PC-9 (cell line): ENCODE measurements around the gene NAA40. TPM values are rescaled to one million over a fixed set of nuclear protein-coding genes. Genes with fewer than 3 reads are reported as not detected.

Source experiments
- BruUV-seq: library from RNA; stranded (reverse); fragments of 400-500 nt; replicated peaks from 2 replicates; lab custom pipeline; 2021; lab: Mats Ljungman, UMichigan
- CTCF ChIA-PET: fragments of 300-600 bp; sonication (Branson Sonifier 250); formaldehyde crosslinking; loops from one replicate; lab custom pipeline; 2022; ENCODE audit warnings: antibody characterized with exemption; lab: Charles Lee
- POLR2A ChIA-PET: fragments of 300-600 bp; sonication (Branson Sonifier 250); formaldehyde crosslinking; loops from one replicate; lab custom pipeline; 2022; ENCODE audit warnings: antibody characterized with exemption; ENCODE audit not compliant: unreplicated experiment; lab: Charles Lee
- DNase-seq, 2 experiments: peaks; one replicate each; pipeline versions ENCODE4 v3.0.0 to v3.0.0-alpha.2; 2015 to 2022; ENCODE audit warnings: mixed read lengths in 1 of 2
- H2AFZ ChIP-seq: fragments of 200-600 bp; sonication (generic); 2 replicates; pipeline ENCODE4 v1.8.1; 2017; ENCODE audit warnings: antibody characterized with exemption
- H3F3A ChIP-seq: fragments of 200-600 bp; sonication (generic); 2 replicates; pipeline ENCODE4 v1.8.1; 2017; ENCODE audit warnings: antibody characterized with exemption, mild to moderate bottlenecking, low read depth; ENCODE audit not compliant: insufficient read depth
- H3K27ac ChIP-seq: fragments of 200-600 bp; sonication (generic); 2 replicates; pipeline ENCODE4 v1.6.1; 2016; ENCODE audit warnings: mixed run types
- H3K27me3 ChIP-seq: fragments of 200-600 bp; sonication (generic); 2 replicates; pipeline ENCODE4 v1.6.1; 2016; ENCODE audit warnings: low read depth, mixed run types; ENCODE audit not compliant: insufficient read depth
- H3K36me3 ChIP-seq: fragments of 200-600 bp; sonication (generic); 2 replicates; pipeline ENCODE4 v1.6.1; 2016; ENCODE audit warnings: low read depth, mixed run types
- H3K4me1 ChIP-seq: fragments of 200-600 bp; sonication (generic); replicated peaks from 2 replicates; pipeline ENCODE4 v1.6.1; 2016; ENCODE audit warnings: mixed run types; ENCODE audit not compliant: insufficient read depth
- H3K4me2 ChIP-seq: fragments of 200-600 bp; sonication (generic); 2 replicates; pipeline ENCODE4 v1.6.1; 2017; ENCODE audit warnings: mixed run types
- H3K4me3 ChIP-seq: fragments of 200-600 bp; sonication (generic); 2 replicates; pipeline ENCODE4 v1.6.1; 2016; ENCODE audit warnings: mixed run types
- H3K79me2 ChIP-seq: fragments of 200-600 bp; sonication (generic); 2 replicates; pipeline ENCODE4 v1.6.1; 2017; ENCODE audit warnings: low read depth, mixed run types
- H3K9me2 ChIP-seq: fragments of 200-600 bp; sonication (generic); 2 replicates; pipeline ENCODE4 v1.8.1; 2017; ENCODE audit warnings: mild to moderate bottlenecking; ENCODE audit not compliant: insufficient read depth
- H3K9me3 ChIP-seq: fragments of 200-600 bp; sonication (generic); 2 replicates; pipeline ENCODE4 v1.8.1; 2016; ENCODE audit warnings: low read depth; ENCODE audit not compliant: insufficient read depth
- H4K20me1 ChIP-seq: fragments of 200-600 bp; sonication (generic); 2 replicates; pipeline ENCODE4 v1.8.1; 2017; ENCODE audit not compliant: insufficient read depth
- EZH2 ChIP-seq: fragments of 200-600 bp; sonication (generic); IDR thresholded peaks from 2 replicates; pipeline ENCODE4 v1.8.0; 2017; ENCODE audit warnings: antibody characterized with exemption, low read depth
- intact Hi-C: fragments of 100-400 bp; cut with micrococcal nuclease; formaldehyde crosslinking; loops from one replicate; pipeline ENCODE4 v1.10.0; 2022; ENCODE audit not compliant: unreplicated experiment
- total RNA-seq: library from RNA; stranded (reverse); gene quantifications from 2 replicates; pipeline ENCODE4 v1.2.3, GENCODE V29; 2021
- TF ChIP-seq, protein P1 (sequence below): fragments of 200-600 bp; sonication (generic); conservative IDR thresholded peaks from 2 replicates; pipeline ENCODE4 v1.6.1; 2017; ENCODE audit warnings: mixed run types, antibody characterized with exemption, mild to moderate bottlenecking, moderate library complexity

NAA40 gene
- total RNA-seq, 1 experiment from 2014 or later, result 47.4 TPM

DNA sequence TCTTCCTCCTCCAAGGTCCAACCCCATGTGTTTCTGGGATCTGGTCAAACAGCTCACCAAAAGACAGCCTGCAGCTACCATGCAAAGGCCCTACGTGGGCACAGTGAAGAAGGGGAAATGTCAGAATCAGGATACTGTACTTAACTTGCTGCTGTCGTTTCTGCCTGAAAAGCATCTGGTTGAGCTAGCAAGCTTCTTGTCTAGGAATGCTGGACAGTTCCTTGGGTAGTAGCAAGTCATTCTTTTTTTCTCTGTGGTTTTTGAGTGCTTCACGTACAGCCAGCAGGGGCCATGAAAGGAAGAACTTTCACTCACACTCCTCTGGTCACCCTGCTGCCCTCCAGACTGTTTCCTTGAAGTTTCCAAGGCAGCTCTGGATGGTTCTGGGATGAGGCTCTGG, 46.6 kb upstream of the NAA40 start:
- Histone ChIP-seq H3K4me3 (no peak overlapping the region), H4K20me1 (peaks cover 63% of the 10 kb centered on the region), H3K27me3 (no peaks in the 10 kb centered on the region), H3K79me2 (peaks cover 86% of the 10 kb centered on the region), H3K9me3 (no peaks in the 10 kb centered on the region), H3K36me3 (peaks cover 28% of the 10 kb centered on the region), H3K4me2 (no peak overlapping the region), H2AFZ (no peak overlapping the region), H3K27ac (no peak overlapping the region), H3F3A (peaks cover 35% of the 10 kb centered on the region), H3K9me2 (no peaks in the 10 kb centered on the region), H3K4me1 (peaks cover 30% of the 10 kb centered on the region)
- DNase-seq, result no peak
- POLR2A ChIA-PET, result no interaction called here
- intact Hi-C loops, result no loop called here
- CTCF ChIA-PET, result interaction anchor here (0.9 kb wide), 1 partner anchor 9 kb away, joined by 4 read pairs; no protein-coding TSS in a partner anchor
- TF ChIP-seq, protein P1, sequence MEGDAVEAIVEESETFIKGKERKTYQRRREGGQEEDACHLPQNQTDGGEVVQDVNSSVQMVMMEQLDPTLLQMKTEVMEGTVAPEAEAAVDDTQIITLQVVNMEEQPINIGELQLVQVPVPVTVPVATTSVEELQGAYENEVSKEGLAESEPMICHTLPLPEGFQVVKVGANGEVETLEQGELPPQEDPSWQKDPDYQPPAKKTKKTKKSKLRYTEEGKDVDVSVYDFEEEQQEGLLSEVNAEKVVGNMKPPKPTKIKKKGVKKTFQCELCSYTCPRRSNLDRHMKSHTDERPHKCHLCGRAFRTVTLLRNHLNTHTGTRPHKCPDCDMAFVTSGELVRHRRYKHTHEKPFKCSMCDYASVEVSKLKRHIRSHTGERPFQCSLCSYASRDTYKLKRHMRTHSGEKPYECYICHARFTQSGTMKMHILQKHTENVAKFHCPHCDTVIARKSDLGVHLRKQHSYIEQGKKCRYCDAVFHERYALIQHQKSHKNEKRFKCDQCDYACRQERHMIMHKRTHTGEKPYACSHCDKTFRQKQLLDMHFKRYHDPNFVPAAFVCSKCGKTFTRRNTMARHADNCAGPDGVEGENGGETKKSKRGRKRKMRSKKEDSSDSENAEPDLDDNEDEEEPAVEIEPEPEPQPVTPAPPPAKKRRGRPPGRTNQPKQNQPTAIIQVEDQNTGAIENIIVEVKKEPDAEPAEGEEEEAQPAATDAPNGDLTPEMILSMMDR, result no peak
- TF ChIP-seq EZH2, result no peak
- no TSS peak for BruUV-seq

DNA sequence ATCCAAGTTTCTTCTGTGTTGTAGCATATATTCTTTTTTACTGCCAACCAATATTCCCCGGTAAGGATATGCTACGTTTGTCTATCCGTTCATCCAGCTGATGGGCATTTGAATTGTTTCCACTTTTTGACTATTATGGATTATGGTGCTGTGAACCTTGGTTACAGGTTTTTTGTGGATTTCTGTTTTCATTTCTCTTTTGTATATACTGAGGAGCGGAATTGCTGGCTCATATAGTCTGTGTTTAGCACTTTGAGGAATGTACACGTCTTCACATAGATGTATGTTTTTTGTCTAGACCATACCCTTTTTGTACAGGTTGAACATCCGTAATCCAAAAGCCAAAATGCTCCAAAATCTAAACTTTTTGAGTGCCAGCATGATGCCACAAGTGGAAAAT, 45.4 kb upstream of the NAA40 start:
- H3K36me3 ChIP-seq, result peaks cover 35% of the 10 kb centered on the region
- H4K20me1 ChIP-seq, result peaks cover 54% of the 10 kb centered on the region

DNA sequence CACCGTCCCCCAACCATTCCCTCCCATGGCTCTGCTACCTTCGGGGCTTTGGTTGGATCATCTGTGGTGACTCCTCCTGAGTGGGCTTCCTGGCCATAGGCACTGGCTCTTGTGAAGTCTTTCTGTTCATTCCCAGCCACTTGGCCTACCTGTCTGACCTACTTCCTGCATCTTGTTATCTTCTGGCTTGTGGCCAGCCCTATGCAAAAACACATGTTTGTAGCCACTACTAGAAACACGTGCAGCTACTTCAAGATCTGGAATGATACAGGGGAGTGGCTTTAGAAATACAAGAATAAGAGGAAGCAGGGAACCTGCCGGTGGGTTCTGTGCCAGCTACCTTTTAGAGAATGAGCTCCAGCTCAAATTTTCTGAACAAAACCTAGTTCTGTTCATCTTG, 42.7 kb upstream of the NAA40 start:
- Histone ChIP-seq H3K36me3 (peaks cover 46% of the 10 kb centered on the region), H3K9me2 (no peaks in the 10 kb centered on the region), H3F3A (peaks cover 8% of the 10 kb centered on the region; the same call in 1 of the 2 replicates), H3K79me2 (peaks cover 52% of the 10 kb centered on the region), H4K20me1 (peaks cover 43% of the 10 kb centered on the region), H2AFZ (no peak overlapping the region), H3K4me1 (no peaks in the 10 kb centered on the region), H3K4me3 (no peak overlapping the region), H3K27me3 (no peaks in the 10 kb centered on the region), H3K27ac (no peak overlapping the region), H3K9me3 (no peaks in the 10 kb centered on the region), H3K4me2 (no peak overlapping the region)
- intact Hi-C loops, result no loop called here
- ChIA-PET CTCF (no interaction called here), POLR2A (no interaction called here)
- no peak for DNase-seq
- no TSS peak for BruUV-seq
- TF ChIP-seq EZH2, result no peak
- TF ChIP-seq, protein P1, result no peak

More for the DNA sequence above, 45.4 kb upstream of the NAA40 start:
- H3K4me1 ChIP-seq, result peaks cover 19% of the 10 kb centered on the region
- H3K4me3 ChIP-seq, result no peak overlapping the region
- H3K9me2 ChIP-seq, result no peaks in the 10 kb centered on the region
- H3K27me3 ChIP-seq, result no peaks in the 10 kb centered on the region
- H3F3A ChIP-seq, result peaks cover 26% of the 10 kb centered on the region
- no peak overlapping the region for H3K4me2 ChIP-seq
- BruUV-seq, result no TSS peak
- H3K9me3 ChIP-seq, result no peaks in the 10 kb centered on the region
- peaks cover 76% of the 10 kb centered on the region for H3K79me2 ChIP-seq
- H2AFZ ChIP-seq, result no peak overlapping the region
- no peak for DNase-seq
- ChIA-PET POLR2A (no interaction called here), CTCF (no interaction called here)
- intact Hi-C loops, result no loop called here
- no peak overlapping the region for H3K27ac ChIP-seq
- TF ChIP-seq, protein P1, result no peak
- TF ChIP-seq EZH2, result no peak
